GM12891 (cell line): ENCODE measurements around the gene FOLR1.
"Not testable (repeated sequence)": the region's sequence is repeated elsewhere in the genome, so short reads cannot be mapped to it uniquely, and the experiment has no call there.

Experiments used
- DNase-seq: peaks from one replicate; pipeline ENCODE4 v3.0.0; 2011; ENCODE audit warnings: low spot score; ENCODE audit not compliant: insufficient read length
- FAIRE-seq: peaks from 2 replicates; lab custom pipeline; 2011; peaks lifted over from hg19 to GRCh38; lab: Jason Lieb, UNC
- PAX5 ChIP-seq: IDR thresholded peaks from 2 replicates; pipeline ENCODE4 v1.6.1; 2011; ENCODE audit warnings: low read length, moderate library complexity, mild to moderate bottlenecking; ENCODE audit not compliant: insufficient read depth, severe bottlenecking
- POLR2A ChIP-seq: IDR thresholded peaks from 2 replicates; pipeline ENCODE4 v1.6.1; 2011; ENCODE audit warnings: low read depth, low read length, control low read depth
- POLR2AphosphoS5 ChIP-seq: IDR thresholded peaks from 2 replicates; pipeline ENCODE4 v1.6.1; 2011; ENCODE audit warnings: low read depth, low read length, control low read depth
- POU2F2 ChIP-seq: IDR thresholded peaks from 2 replicates; pipeline ENCODE4 v1.6.1; 2011; ENCODE audit warnings: low read depth, mild to moderate bottlenecking, control low read depth, low read length, moderate library complexity
- SPI1 ChIP-seq: IDR thresholded peaks from 2 replicates; pipeline ENCODE4 v1.6.1; 2011; ENCODE audit warnings: low read depth, low read length, control low read depth
- TAF1 ChIP-seq: IDR thresholded peaks from 2 replicates; pipeline ENCODE4 v1.6.1; 2011; ENCODE audit warnings: low read depth, low read length, control low read depth

Gene FOLR1

GRCh38 chr11:72188267-72188666 lies 3.7 kb upstream of the FOLR1 start:
- FAIRE-seq: no peak
- no peak for DNase-seq
- TF ChIP-seq POU2F2 (no peak), SPI1 (no peak), POLR2A (no peak)

- DNase-seq (no peak), FAIRE-seq (no peak)
- TF ChIP-seq PAX5: no peak
- TF ChIP-seq POLR2AphosphoS5: no peak
- TF ChIP-seq POLR2A: no peak
- TF ChIP-seq TAF1: no peak
- no peak for TF ChIP-seq SPI1
- no peak for TF ChIP-seq POU2F2
Observed at GRCh38 chr11:72189455-72190250, 2.3 kb upstream of the FOLR1 start.

GRCh38 chr11:72190631-72191071 lies 1.3 kb upstream of the FOLR1 start:
- DNase-seq (no peak), FAIRE-seq (no peak)
- no peak for TF ChIP-seq POLR2A
- no peak for TF ChIP-seq SPI1

- DNase-seq: no peak
- FAIRE-seq: no peak
- no peak for TF ChIP-seq POU2F2
- TF ChIP-seq SPI1: no peak
Observed at GRCh38 chr11:72195518-72196270, 3.8 kb downstream of the FOLR1 start.

GRCh38 chr11:72201445-72201844 lies 9.5 kb downstream of the FOLR1 start:
- DNase-seq: not testable (repeated sequence)
- peak; percentile 100 for FAIRE-seq

GRCh38 chr11:72202571-72202970 lies 10.6 kb downstream of the FOLR1 start:
- no peak for FAIRE-seq
- no peak for TF ChIP-seq PAX5
- no peak for TF ChIP-seq SPI1
- TF ChIP-seq TAF1: no peak
- no peak for TF ChIP-seq POU2F2
- no peak for TF ChIP-seq POLR2AphosphoS5
- TF ChIP-seq POLR2A: no peak
- DNase-seq: no peak

- FAIRE-seq: no peak
- TF ChIP-seq POLR2A: no peak
- TF ChIP-seq POU2F2: no peak
- no peak for TF ChIP-seq PAX5
- no peak for TF ChIP-seq TAF1
- no peak for TF ChIP-seq SPI1
- no peak for TF ChIP-seq POLR2AphosphoS5
Observed at GRCh38 chr11:72203163-72203562, 11.2 kb downstream of the FOLR1 start.

GRCh38 chr11:72204886-72205285 lies 12.9 kb downstream of the FOLR1 start:
- TF ChIP-seq PAX5 (no peak), POU2F2 (no peak), TAF1 (no peak), SPI1 (no peak), POLR2A (no peak), POLR2AphosphoS5 (no peak)
- DNase-seq (no peak), FAIRE-seq (no peak)

More at GRCh38 chr11:72203163-72203562, 11.2 kb downstream of the FOLR1 start:
- DNase-seq: no peak

- not testable (repeated sequence) for FAIRE-seq, DNase-seq
Observed at GRCh38 chr11:72206794-72207193, 14.9 kb downstream of the FOLR1 start.

GRCh38 chr11:72208281-72208680 lies 16.3 kb downstream of the FOLR1 start:
- DNase-seq (no peak), FAIRE-seq (no peak)
- no peak for TF ChIP-seq POLR2AphosphoS5
- TF ChIP-seq SPI1: no peak
- no peak for TF ChIP-seq POLR2A
- no peak for TF ChIP-seq PAX5
- no peak for TF ChIP-seq POU2F2
- TF ChIP-seq TAF1: no peak
